ENCODE data around the gene ADGRD2. TPM values are rescaled to one million over a fixed set of nuclear protein-coding genes. Genes with fewer than 3 reads are reported as not detected.

The ADGRD2 gene
- total RNA-seq, 1 donor from 2014 or later = not detected

- no peak for DNase-seq (ENCODE audit: low spot score)
- peaks cover 2% of the 10 kb centered on the region for H3K36me3 Mint-ChIP-seq (ENCODE audit: low read depth)
- peaks cover 2% of the 10 kb centered on the region for H3K4me1 Mint-ChIP-seq (ENCODE audit: low read depth)
- H3K27me3 Mint-ChIP-seq (ENCODE audit: low read depth) = no peaks in the 10 kb centered on the region
- no peak overlapping the region for H3K4me3 Mint-ChIP-seq (ENCODE audit: unreplicated experiment)
- H3K9me3 Mint-ChIP-seq (ENCODE audit: low read depth) = no peaks in the 10 kb centered on the region
- H3K27ac Mint-ChIP-seq (ENCODE audit: unreplicated experiment) = no peak overlapping the region
- TF ChIP-seq CTCF (IDR thresholded peaks at IDR 0.05) = no peak
Observed at GRCh38 chr9:124526174-124526573, 75.9 kb downstream of the ADGRD2 start.

GRCh38 chr9:124527781-124528180 lies 77.5 kb downstream of the ADGRD2 start:
- TF ChIP-seq CTCF (IDR thresholded peaks at IDR 0.05) = no peak
- Mint-ChIP-seq H3K9me3 (ENCODE audit: low read depth) (no peaks in the 10 kb centered on the region), H3K4me3 (ENCODE audit: unreplicated experiment) (no peak overlapping the region), H3K36me3 (ENCODE audit: low read depth) (peaks cover 2% of the 10 kb centered on the region), H3K27me3 (ENCODE audit: low read depth) (no peaks in the 10 kb centered on the region), H3K4me1 (ENCODE audit: low read depth) (peaks cover 2% of the 10 kb centered on the region), H3K27ac (ENCODE audit: unreplicated experiment) (no peak overlapping the region)
- no peak for DNase-seq (ENCODE audit: low spot score)

Other genes with a start within 250 kb of the ADGRD2 start
- gene NEK6, start 192.5 kb upstream of the ADGRD2 start, total RNA-seq = 99.9 to 110 TPM (median 107 TPM) in 3 replicates
- 105 to 132 TPM (median 108 TPM) in 3 replicates for gene PSMB7, start 35.0 kb upstream of the ADGRD2 start, total RNA-seq
- not detected in 3 replicates for gene NR5A1, start 56.9 kb downstream of the ADGRD2 start, total RNA-seq